Ishikawa (cell line): ENCODE measurements around the gene TADA2B.

Experiments used
- CEBPB ChIP-seq: IDR thresholded peaks from 2 replicates; pipeline ENCODE4 v1.6.1; 2012
- CREB1 ChIP-seq: IDR thresholded peaks from 2 replicates; pipeline ENCODE4 v1.6.1; 2012; ENCODE audit warnings: low read depth
- EGR1 ChIP-seq: IDR thresholded peaks from 2 replicates; pipeline ENCODE4 v1.6.1; 2012
- EP300 ChIP-seq: IDR thresholded peaks from 2 replicates; pipeline ENCODE4 v1.6.1; 2012; ENCODE audit warnings: borderline replicate concordance
- FOXM1 ChIP-seq: IDR thresholded peaks from 2 replicates; pipeline ENCODE4 v1.6.1; 2012; ENCODE audit warnings: low read depth, borderline replicate concordance
- NFIC ChIP-seq: IDR thresholded peaks from 2 replicates; pipeline ENCODE4 v1.6.1; 2012
- RAD21 ChIP-seq: IDR thresholded peaks from 2 replicates; pipeline ENCODE4 v1.6.1; 2012; ENCODE audit warnings: low read depth
- TAF1 ChIP-seq: IDR thresholded peaks from 2 replicates; pipeline ENCODE4 v1.6.1; 2012; ENCODE audit warnings: low read depth, mild to moderate bottlenecking
- TCF12 ChIP-seq: IDR thresholded peaks from 2 replicates; pipeline ENCODE4 v1.6.1; 2012; ENCODE audit warnings: low read depth
- TEAD4 ChIP-seq: IDR thresholded peaks from 2 replicates; pipeline ENCODE4 v1.6.1; 2012
- YY1 ChIP-seq: IDR thresholded peaks from 2 replicates; pipeline ENCODE4 v1.6.1; 2012; ENCODE audit warnings: low read depth
- ZBTB7A ChIP-seq: IDR thresholded peaks from 2 replicates; pipeline ENCODE4 v1.6.1; 2012; ENCODE audit warnings: low read depth
- TF ChIP-seq, protein P1 (sequence below): IDR thresholded peaks from 2 replicates; pipeline ENCODE4 v1.6.1; 2012
- TF ChIP-seq, protein P2 (sequence below): IDR thresholded peaks from 2 replicates; pipeline ENCODE4 v1.6.1; 2012
- TF ChIP-seq, protein P3 (sequence below): IDR thresholded peaks from 2 replicates; pipeline ENCODE4 v1.6.1; 2012; ENCODE audit warnings: low read depth, mild to moderate bottlenecking

Gene TADA2B

DNA sequence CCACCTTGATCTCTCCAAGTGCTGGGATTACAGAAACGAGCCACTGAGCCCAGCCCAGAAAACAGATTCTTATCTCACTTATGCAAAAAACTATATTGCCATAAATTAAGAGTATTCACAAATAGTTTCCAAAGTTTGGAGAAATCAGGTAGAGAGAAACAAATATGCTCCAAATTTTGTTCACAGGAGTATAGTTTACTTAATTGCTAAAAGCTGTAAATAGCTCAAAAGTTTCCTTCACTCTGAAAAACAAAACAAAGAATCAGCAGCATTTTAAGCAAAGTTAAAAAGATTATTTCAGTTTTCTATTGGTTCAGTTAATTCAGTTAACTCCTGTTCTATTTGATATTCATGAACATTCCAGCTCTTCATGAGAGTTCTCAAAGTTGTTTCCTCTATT, 43.2 kb downstream of the TADA2B start:
- TF ChIP-seq TEAD4: no peak
- no peak for TF ChIP-seq EP300
- no peak for TF ChIP-seq CEBPB
- TF ChIP-seq, protein P1, sequence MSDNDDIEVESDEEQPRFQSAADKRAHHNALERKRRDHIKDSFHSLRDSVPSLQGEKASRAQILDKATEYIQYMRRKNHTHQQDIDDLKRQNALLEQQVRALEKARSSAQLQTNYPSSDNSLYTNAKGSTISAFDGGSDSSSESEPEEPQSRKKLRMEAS: no peak
- TF ChIP-seq RAD21: no peak
- TF ChIP-seq, protein P2, sequence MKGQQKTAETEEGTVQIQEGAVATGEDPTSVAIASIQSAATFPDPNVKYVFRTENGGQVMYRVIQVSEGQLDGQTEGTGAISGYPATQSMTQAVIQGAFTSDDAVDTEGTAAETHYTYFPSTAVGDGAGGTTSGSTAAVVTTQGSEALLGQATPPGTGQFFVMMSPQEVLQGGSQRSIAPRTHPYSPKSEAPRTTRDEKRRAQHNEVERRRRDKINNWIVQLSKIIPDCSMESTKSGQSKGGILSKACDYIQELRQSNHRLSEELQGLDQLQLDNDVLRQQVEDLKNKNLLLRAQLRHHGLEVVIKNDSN: no peak
- TF ChIP-seq TCF12: no peak
- TF ChIP-seq YY1: no peak
- no peak for TF ChIP-seq EGR1
- TF ChIP-seq, protein P3, sequence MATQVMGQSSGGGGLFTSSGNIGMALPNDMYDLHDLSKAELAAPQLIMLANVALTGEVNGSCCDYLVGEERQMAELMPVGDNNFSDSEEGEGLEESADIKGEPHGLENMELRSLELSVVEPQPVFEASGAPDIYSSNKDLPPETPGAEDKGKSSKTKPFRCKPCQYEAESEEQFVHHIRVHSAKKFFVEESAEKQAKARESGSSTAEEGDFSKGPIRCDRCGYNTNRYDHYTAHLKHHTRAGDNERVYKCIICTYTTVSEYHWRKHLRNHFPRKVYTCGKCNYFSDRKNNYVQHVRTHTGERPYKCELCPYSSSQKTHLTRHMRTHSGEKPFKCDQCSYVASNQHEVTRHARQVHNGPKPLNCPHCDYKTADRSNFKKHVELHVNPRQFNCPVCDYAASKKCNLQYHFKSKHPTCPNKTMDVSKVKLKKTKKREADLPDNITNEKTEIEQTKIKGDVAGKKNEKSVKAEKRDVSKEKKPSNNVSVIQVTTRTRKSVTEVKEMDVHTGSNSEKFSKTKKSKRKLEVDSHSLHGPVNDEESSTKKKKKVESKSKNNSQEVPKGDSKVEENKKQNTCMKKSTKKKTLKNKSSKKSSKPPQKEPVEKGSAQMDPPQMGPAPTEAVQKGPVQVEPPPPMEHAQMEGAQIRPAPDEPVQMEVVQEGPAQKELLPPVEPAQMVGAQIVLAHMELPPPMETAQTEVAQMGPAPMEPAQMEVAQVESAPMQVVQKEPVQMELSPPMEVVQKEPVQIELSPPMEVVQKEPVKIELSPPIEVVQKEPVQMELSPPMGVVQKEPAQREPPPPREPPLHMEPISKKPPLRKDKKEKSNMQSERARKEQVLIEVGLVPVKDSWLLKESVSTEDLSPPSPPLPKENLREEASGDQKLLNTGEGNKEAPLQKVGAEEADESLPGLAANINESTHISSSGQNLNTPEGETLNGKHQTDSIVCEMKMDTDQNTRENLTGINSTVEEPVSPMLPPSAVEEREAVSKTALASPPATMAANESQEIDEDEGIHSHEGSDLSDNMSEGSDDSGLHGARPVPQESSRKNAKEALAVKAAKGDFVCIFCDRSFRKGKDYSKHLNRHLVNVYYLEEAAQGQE: no peak
- TF ChIP-seq NFIC: no peak

DNA sequence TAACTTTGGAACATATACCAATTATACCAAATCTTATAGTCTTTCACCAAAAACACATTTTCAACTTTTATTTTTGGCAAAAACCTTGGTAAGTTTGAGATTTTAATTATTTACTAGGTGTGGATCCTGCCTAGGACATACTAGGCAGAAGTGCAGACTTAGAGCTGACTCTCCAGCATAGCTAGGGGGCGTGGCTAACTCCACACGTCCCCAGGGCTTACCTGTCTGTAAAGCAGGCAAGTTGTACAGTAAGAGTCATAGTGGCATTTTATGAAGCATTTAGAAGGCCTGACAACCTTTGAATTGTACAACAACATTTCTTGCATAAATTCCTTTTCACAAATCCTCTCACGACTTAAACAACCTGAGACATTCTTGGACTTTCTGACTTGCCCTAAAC, 43.9 kb downstream of the TADA2B start:
- TF ChIP-seq EGR1 (no peak), TAF1 (no peak), EP300 (no peak), ZBTB7A (no peak), CREB1 (no peak), YY1 (no peak), NFIC (no peak), RAD21 (no peak), TEAD4 (no peak), CEBPB (no peak)
- TF ChIP-seq, protein P3: no peak
- TF ChIP-seq, protein P2: no peak

DNA sequence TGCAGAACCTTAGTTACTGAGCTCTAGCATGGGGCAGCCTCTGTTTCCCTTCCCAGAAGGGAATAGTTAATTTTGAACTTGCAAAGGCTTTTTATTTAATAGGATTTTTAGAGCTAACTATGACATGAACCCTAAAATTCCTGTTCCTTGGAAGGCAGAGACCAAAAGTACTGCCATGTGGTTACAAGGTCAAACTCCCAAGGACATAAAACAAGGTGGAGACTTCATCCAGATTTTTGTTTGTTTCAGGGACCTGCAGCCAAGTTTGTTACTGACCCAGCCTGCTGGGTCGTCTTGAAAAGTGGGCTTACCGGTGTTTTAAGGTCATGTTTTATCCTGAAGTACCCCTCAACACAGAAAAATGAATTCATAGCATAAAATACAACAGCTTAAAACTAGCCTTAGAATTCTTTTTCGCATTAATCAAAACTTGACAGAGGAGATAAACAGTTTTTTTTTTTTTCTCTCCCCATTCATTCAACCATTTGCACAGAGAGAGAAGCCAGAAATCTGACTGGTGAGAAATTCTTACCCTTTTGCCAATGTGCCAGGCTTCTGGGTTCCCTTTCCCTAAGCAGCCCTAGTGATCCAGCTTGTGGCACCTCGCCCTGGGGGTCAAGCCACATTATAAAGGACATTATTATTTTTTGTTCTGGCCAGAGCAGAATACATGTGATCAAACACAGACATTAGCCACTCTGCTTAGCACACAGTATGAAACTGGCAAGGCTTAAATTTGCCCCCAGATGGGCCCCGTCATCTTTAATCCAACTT, 46.2 kb downstream of the TADA2B start:
- no peak for TF ChIP-seq CREB1
- no peak for TF ChIP-seq NFIC
- TF ChIP-seq TEAD4: no peak
- no peak for TF ChIP-seq CEBPB
- TF ChIP-seq, protein P1: no peak
- no peak for TF ChIP-seq FOXM1
- no peak for TF ChIP-seq YY1
- no peak for TF ChIP-seq ZBTB7A
- TF ChIP-seq, protein P3: no peak
- no peak for TF ChIP-seq RAD21
- TF ChIP-seq, protein P2: no peak
- no peak for TF ChIP-seq EGR1
- TF ChIP-seq EP300: no peak
- TF ChIP-seq TAF1: no peak
- no peak for TF ChIP-seq TCF12

GRCh38 chr4:7092026-7092425, 48.9 kb downstream of the TADA2B start:
- TF ChIP-seq, protein P2: no peak
- TF ChIP-seq TEAD4 (no peak), EP300 (no peak), NFIC (no peak), RAD21 (no peak), CREB1 (no peak), TCF12 (no peak), FOXM1 (no peak), TAF1 (no peak), ZBTB7A (no peak), EGR1 (no peak), YY1 (no peak), CEBPB (no peak)
- TF ChIP-seq, protein P3: no peak
- TF ChIP-seq, protein P1: no peak
